Inflammatory macrophage (primary cell): Measurements from ENCODE around the gene RFC1.
A peak's percentile ranks its signal among the peaks of the same experiment; 100 is the strongest.
"Not testable (repeated sequence)": the region's sequence is repeated elsewhere in the genome, so short reads cannot be mapped to it uniquely, and the experiment has no call there.

ENCODE experiments used
- DNase-seq, 2 donors: peaks; one replicate each; pipeline ENCODE4 v3.0.0-alpha.2; 2020 to 2022

Gene RFC1

GRCh38 chr4:39353149-39353477, 13.0 kb downstream of the RFC1 start:
- not testable (repeated sequence) for DNase-seq

DNA sequence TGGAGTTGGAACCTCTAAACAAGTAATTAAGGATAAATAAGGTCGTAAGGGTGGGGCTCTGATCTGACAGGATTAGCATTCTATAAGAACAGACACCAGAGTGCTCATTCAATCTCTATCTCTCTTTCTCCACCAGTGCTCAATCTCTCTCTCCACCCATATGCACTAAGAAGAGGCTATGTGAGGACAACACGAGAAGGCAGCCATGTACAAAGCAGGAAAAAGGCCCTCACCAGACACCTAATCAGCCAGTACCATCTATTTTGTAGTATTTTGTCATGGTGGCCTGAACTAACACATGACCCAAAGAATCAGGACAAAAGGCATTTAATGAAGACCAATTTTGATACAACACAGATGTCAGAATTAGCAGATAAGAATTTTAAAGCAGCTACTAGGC, 16.8 kb downstream of the RFC1 start:
- no peak for DNase-seq

DNA sequence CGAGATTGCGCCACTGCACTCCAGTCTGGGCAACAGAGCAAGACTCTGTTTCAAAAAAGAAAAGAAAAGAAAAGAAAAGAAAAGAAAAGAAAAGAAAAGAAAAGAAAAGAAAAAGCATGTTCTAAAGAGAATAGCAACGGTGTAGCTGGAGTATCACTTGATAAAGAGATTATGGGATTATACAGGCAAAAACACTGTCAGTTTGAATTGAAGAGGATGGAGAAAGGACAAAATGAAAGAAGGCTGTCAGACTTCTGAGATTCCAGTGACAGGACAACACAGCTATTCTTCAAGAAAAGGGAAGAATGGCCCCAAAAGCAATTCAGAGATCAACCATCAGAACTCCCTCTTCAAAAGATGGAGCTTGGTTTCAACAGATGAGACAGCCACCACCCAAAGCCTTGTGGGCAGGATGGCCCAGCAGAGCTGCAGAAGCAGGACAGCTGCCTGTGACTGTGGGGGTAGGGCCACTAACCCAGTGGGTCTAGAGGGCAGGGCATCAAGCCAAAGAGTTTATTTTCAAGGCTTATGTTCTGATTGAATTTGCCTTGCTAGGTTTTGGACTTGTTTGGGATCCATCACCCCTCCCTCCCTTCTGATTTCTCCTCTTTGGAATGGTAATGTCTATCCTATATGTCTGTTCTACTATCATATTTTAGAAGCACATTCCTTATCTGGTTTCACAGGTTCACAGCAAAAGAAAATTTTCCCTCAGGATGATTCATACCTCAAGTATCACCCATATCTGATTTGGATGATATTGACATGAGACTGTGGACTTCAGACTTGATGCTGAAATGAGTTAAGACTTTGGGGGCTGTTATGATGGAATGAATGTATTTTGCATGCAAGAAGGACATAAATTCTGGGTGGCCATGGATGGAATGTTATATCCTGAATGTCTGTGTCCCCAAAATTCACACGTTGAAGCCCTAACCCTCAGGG, 17.5 kb downstream of the RFC1 start:
- DNase-seq, result no peak

GRCh38 chr4:39346856-39347519, 19.2 kb downstream of the RFC1 start:
- no peak for DNase-seq

DNA sequence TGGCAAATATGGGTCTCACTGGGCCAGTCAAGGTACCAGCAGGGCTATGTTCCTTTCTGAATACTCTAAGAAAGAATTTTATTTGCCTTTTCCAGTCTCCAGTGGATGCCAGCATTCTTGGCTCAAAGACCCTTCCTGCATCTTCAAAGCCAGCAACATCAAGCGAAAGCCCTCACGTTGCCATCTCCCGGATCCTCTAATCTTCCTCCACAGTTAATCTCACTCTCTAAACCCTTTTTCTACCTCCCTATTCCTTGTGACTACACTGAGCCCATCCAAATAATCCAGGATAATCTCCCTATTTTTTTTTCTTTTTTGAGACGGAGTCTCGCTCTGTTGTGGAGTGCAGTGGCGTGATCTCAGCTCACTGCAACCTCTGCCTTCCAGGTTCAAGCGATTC, 23.4 kb downstream of the RFC1 start:
- no peak for DNase-seq

- DNase-seq, result no peak
These were observed 25.0 kb downstream of the RFC1 start for GRCh38 chr4:39341075-39341725.

GRCh38 chr4:39339968-39340367, 26.2 kb downstream of the RFC1 start:
- DNase-seq, result no peak

DNA sequence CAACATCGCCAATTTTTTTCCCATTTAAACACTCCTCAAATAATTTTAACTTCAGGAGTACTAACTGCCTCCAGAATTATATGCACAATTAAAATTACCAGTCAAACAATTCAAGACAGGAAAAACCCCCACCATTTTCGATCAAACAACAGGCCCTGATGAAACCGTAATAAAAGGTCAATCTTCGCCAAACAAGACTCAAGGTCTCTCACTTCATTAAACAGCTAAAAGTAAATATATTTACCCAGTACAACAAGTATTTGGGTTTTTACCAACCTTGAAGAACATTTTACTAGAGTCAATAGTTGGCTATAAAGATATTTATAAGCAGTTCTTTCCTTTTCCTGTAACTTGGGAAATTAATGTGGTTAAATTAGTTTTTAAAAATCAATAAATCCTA, 28.3 kb downstream of the RFC1 start:
- no peak for DNase-seq

GRCh38 chr4:39335566-39335965, 30.6 kb downstream of the RFC1 start:
- DNase-seq, result peak; percentile 7 to 23

DNA sequence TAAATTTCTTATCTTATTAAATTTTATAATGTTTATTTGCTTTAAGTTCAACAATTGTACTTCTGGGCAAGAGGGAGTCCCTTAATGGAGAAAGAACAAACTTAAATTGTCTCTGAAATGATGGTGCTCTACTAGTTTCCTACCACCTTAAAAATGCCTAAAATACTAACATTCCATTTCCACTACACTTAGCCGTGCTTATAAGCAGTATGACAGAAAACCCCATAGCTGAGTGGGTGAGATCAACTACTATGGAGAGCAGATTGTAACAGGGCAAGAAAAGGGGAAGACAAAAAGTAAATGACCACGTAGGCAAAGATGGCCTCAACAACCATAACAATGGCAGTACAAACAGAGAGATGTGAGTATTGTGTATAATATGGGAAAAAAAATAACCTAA, 35.0 kb downstream of the RFC1 start:
- DNase-seq, result no peak

- no peak for DNase-seq
These were observed 35.8 kb downstream of the RFC1 start for GRCh38 chr4:39330353-39330752.

DNA sequence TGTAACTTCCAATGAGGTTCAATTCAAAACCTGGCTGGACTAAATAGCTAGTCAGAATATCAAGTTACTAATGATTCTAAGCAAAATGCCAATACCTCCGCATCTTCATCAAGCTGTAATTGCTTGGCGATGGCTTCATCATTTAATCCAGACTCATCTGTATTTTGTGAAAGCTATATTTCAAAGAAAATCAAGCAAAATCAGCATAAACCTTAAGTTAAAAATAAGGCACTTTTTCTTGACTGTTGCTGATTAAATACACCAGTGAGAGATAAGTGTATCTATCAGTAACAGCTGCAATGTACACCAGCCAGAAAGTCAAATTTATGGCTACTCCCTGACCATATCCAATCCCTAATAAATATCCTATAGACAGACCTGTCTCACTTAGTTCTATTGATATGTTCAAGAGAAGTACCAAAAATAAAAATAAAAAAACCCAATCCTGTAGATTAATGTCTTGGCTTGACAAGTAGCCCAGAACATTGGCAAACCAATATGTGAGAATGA, 39.6 kb downstream of the RFC1 start:
- no peak for DNase-seq

DNA sequence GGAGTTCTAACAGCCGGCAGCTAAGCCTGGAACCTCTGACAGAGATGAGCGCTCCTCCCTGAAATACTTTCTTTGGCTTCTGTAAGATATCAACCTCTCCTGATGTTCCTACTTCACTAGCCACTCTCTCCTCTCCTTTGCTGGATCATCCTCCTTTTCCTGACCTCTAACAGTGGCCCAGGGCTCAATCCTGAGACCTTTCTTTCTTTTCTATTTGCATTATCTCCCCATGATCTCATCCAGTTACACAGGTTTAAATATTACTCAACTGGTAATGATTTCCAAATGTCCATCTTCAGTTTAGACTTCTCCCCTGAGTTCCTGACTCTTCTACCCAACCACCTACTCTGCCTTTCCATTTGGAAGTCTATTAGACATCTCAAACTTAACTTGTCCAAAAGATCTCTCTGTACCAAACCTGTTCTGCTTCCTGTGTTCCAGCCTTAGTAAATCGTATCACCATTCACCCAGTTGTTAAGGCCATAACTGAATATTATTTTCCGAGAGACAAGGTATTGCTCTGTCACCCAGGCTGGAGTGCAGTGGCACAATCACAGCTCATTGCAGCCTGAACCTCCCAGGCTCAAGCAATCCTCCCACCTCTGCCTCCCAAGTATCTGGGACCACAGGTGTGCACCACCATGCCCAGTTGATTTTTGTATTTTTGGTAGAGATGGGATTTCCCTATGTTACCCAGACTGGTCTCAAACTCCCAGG, 41.1 kb downstream of the RFC1 start:
- no peak for DNase-seq

GRCh38 chr4:39324446-39324845, 41.7 kb downstream of the RFC1 start:
- DNase-seq, result no peak

GRCh38 chr4:39323821-39324220, 42.3 kb downstream of the RFC1 start:
- DNase-seq, result no peak

GRCh38 chr4:39320381-39321115, 45.6 kb downstream of the RFC1 start:
- no peak for DNase-seq

GRCh38 chr4:39319676-39320075, 46.5 kb downstream of the RFC1 start:
- DNase-seq, result no peak

DNA sequence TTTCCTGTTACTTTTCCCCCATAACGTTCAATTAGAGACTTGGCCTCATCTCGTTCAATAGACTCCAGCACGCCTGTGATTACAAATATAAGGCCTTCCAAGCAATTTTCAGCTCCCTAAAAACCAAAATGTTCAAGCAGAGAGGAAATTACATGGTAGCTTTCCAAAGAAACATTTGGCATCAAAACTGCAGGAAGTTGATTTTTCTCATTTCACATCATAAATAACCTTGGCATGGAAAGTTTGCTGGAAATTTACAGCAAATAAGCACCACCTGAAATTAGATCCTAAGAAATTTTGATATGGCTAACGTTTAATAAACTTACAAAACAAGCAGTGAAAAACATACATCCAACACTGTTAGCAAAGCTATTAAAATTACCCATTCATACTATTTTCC, 53.3 kb downstream of the RFC1 start:
- DNase-seq, result no peak

DNA sequence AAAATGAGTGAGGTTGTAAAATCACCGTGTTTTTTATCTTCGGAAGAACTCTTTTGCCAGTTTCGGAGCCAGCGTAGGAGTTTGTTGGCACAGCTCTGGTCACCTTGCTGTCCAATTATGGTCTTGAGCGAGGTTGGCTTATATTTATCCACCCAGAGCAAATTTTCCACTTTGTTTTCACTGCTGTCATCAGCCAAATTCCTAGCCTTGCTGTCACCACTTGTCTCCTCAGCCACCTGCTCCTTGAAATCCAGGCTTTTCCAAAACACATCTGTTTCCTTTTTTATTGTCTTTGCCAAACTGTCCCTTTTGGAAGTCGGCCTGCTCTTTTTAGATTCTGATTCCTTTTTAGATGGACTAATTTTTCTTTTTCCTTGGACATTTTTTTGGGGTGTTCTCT, 57.6 kb downstream of the RFC1 start:
- no peak for DNase-seq

GRCh38 chr4:39305912-39306677, 60.1 kb downstream of the RFC1 start:
- peak in 1 of 2 donors; percentile 14 for DNase-seq

DNA sequence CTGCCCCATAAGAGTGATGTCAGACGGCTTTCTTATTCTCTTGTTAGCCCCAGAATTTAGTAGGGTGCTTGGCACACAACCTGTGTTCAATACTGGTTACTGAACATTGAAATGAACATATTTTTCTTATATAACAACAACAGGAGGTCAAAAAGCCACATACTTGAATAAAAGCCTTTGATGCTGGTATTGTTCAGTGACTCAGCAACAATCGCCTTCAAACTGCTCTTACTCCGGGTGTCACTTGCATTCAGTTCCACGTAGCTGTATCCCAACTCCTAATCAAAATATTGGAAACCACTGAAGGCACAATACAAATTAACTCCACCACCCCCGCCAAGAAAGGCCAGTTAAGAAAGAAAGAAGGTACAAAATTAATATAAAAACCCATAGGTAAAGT, 61.5 kb downstream of the RFC1 start:
- DNase-seq, result no peak
